ENCODE measurements around the gene MTA2. TPM values are rescaled to one million over a fixed set of nuclear protein-coding genes. Genes with fewer than 3 reads are reported as not detected.

The MTA2 gene
- total and polyA plus RNA-seq, 10 of the 15 experiments (the other 5 are each of a cell fraction or from before 2014, with no cell fraction given) = 6.7 to 201 (median 113) TPM

- TF ChIP-seq ZNF687 (IDR thresholded peaks at IDR 0.05) (peak; percentile 95), SIN3A (IDR thresholded peaks at IDR 0.05; ENCODE audit: low read depth, low read length) (no peak), NKRF (conservative IDR thresholded peaks at IDR 0.05) (peak; percentile 48; the same call in 1 of the 2 replicates), CTCF (IDR thresholded peaks at IDR 0.05 in 2 of 3, conservative IDR thresholded peaks at IDR 0.05 in 1 of 3; ENCODE audit: control insufficient read depth in 2 of 3, extremely low read depth in 1 of 3, insufficient read depth in 1 of 3, low read depth in 3 of 3, low read length in 3 of 3) (no peak), ZBTB33 (IDR thresholded peaks at IDR 0.05) (no peak), ELK1 (IDR thresholded peaks at IDR 0.05; ENCODE audit: low read depth, low read length) (peak; percentile 94), SMAD1 (IDR thresholded peaks at IDR 0.05; ENCODE audit: low read depth, partially characterized antibody) (no peak), NR2C2 (IDR thresholded peaks at IDR 0.05; ENCODE audit: borderline replicate concordance, control insufficient read depth, insufficient read length, low read depth) (no peak), NR2C1 (IDR thresholded peaks at IDR 0.05) (peak; percentile 63), ASH2L (IDR thresholded peaks at IDR 0.05; ENCODE audit: borderline replicate concordance, low read depth) (no peak), KDM1A (IDR thresholded peaks at IDR 0.05; ENCODE audit: borderline replicate concordance) (no peak), ZSCAN29 (IDR thresholded peaks at IDR 0.05) (no peak), ZNF24 (IDR thresholded peaks at IDR 0.05) (no peak), IRF3 (IDR thresholded peaks at IDR 0.05) (no peak), SREBF1 (IDR thresholded peaks at IDR 0.05; ENCODE audit: low read length) (peak; percentile 53; the same call in 1 of the 2 replicates)
Observed at GRCh38 chr11:62621567-62622470, 20.2 kb upstream of the MTA2 start, which contains the start of gene B3GAT3 (continued).

Data from GM12878 (cell line).